Measurements from ENCODE around the gene CDHR5. TPM values are rescaled to one million over a fixed set of nuclear protein-coding genes. Genes with fewer than 3 reads are reported as not detected.
"Not testable (repeated sequence)": the region's sequence is repeated elsewhere in the genome, so short reads cannot be mapped to it uniquely, and the experiment has no call there.

Gene CDHR5
- total and polyA plus RNA-seq, 3 experiments from 2014 or later: not detected

GRCh38 chr11:653136-653535, 28.4 kb upstream of the CDHR5 start:
- H3K4me1 ChIP-seq (ENCODE audit: insufficient read depth, low read length); DNase-seq; H3K4me1 Mint-ChIP-seq; H3K9me3 Mint-ChIP-seq; H3K9me3 ChIP-seq (ENCODE audit: low read length); H3K4me3 Mint-ChIP-seq; CTCF ChIA-PET; H3K4me3 ChIP-seq (ENCODE audit: low read length); H3K27ac Mint-ChIP-seq; H3K27me3 Mint-ChIP-seq; H3K27ac ChIP-seq (ENCODE audit: low read depth, low read length); H3K36me3 ChIP-seq (ENCODE audit: insufficient read depth, low read length); H3K27me3 ChIP-seq (ENCODE audit: insufficient read depth, low read length, poor library complexity, severe bottlenecking): not testable (repeated sequence)
- peaks cover 0 to 47% (median 5%) of the 10 kb centered on the region in 3 donors for H3K36me3 Mint-ChIP-seq
- POLR2A ChIA-PET: interaction anchor here (0.7 kb wide), 1 partner anchor 278 kb away, joined by 11 read pairs; no protein-coding TSS in a partner anchor

- Mint-ChIP-seq H3K4me3 (peak overlapping the region in 1 of 7 donors; percentile 40), H3K9me3 (no peaks in the 10 kb centered on the region), H3K36me3 (peaks cover 0 to 45% (median 3%) of the 10 kb centered on the region in 3 donors), H3K4me1 (no peaks in the 10 kb centered on the region), H3K27ac (no peak overlapping the region), H3K27me3 (no peaks in the 10 kb centered on the region)
- DNase-seq: no peak
- H3K27me3 ChIP-seq (ENCODE audit: insufficient read depth, low read length, poor library complexity, severe bottlenecking): no peaks in the 10 kb centered on the region
- no peaks in the 10 kb centered on the region for H3K9me3 ChIP-seq (ENCODE audit: low read length)
- no peak overlapping the region for H3K27ac ChIP-seq (ENCODE audit: low read depth, low read length)
- no peak overlapping the region for H3K4me3 ChIP-seq (ENCODE audit: low read length)
- no peaks in the 10 kb centered on the region for H3K4me1 ChIP-seq (ENCODE audit: insufficient read depth, low read length)
- POLR2A ChIA-PET: no interaction called here
- CTCF ChIA-PET: no interaction called here
- no peaks in the 10 kb centered on the region for H3K36me3 ChIP-seq (ENCODE audit: insufficient read depth, low read length)
These were observed 25.7 kb upstream of the CDHR5 start for GRCh38 chr11:650482-650881.

- peaks cover 0 to 37% (median 3%) of the 10 kb centered on the region in 3 donors for H3K36me3 Mint-ChIP-seq
- H3K4me3 ChIP-seq (ENCODE audit: low read length); H3K4me1 ChIP-seq (ENCODE audit: insufficient read depth, low read length); H3K9me3 ChIP-seq (ENCODE audit: low read length); H3K4me1 Mint-ChIP-seq; H3K9me3 Mint-ChIP-seq; H3K27me3 Mint-ChIP-seq; H3K27ac ChIP-seq (ENCODE audit: low read depth, low read length); CTCF ChIA-PET; H3K27ac Mint-ChIP-seq; H3K27me3 ChIP-seq (ENCODE audit: insufficient read depth, low read length, poor library complexity, severe bottlenecking); H3K36me3 ChIP-seq (ENCODE audit: insufficient read depth, low read length); H3K4me3 Mint-ChIP-seq; DNase-seq: not testable (repeated sequence)
- POLR2A ChIA-PET: interaction anchor here (0.7 kb wide), 1 partner anchor 157 kb away, joined by 4 read pairs; the partner anchor contains the start of gene PIDD1
These were observed 23.0 kb upstream of the CDHR5 start for GRCh38 chr11:647672-648158.

GRCh38 chr11:646214-646613, 21.5 kb upstream of the CDHR5 start:
- Mint-ChIP-seq H3K27me3 (peaks cover 0 to 2% of the 10 kb centered on the region in 2 donors), H3K9me3 (no peaks in the 10 kb centered on the region), H3K27ac (peak overlapping the region in 1 of 8 donors; percentile 15), H3K4me1 (no peaks in the 10 kb centered on the region), H3K36me3 (peaks cover 0 to 28% (median 0%) of the 10 kb centered on the region in 3 donors), H3K4me3 (no peak overlapping the region)
- Histone ChIP-seq H3K4me1 (ENCODE audit: insufficient read depth, low read length) (no peaks in the 10 kb centered on the region), H3K27ac (ENCODE audit: low read depth, low read length) (no peak overlapping the region), H3K36me3 (ENCODE audit: insufficient read depth, low read length) (no peaks in the 10 kb centered on the region), H3K9me3 (ENCODE audit: low read length) (no peaks in the 10 kb centered on the region), H3K27me3 (ENCODE audit: insufficient read depth, low read length, poor library complexity, severe bottlenecking) (no peaks in the 10 kb centered on the region), H3K4me3 (ENCODE audit: low read length) (no peak overlapping the region)
- ChIA-PET POLR2A (no interaction called here), CTCF (no interaction called here)
- no peak for DNase-seq

GRCh38 chr11:645536-645935, 20.8 kb upstream of the CDHR5 start:
- DNase-seq: no peak
- H3K27ac ChIP-seq (ENCODE audit: low read depth, low read length): no peak overlapping the region
- H3K9me3 ChIP-seq (ENCODE audit: low read length): no peaks in the 10 kb centered on the region
- H3K36me3 Mint-ChIP-seq: peaks cover 0 to 24% (median 0%) of the 10 kb centered on the region in 3 donors
- H3K9me3 Mint-ChIP-seq: no peaks in the 10 kb centered on the region
- peak overlapping the region in 1 of 8 donors; percentile 91 for H3K27ac Mint-ChIP-seq
- H3K36me3 ChIP-seq (ENCODE audit: insufficient read depth, low read length): no peaks in the 10 kb centered on the region
- H3K4me1 Mint-ChIP-seq: peaks cover 0 to under 1% (median 0%) of the 10 kb centered on the region in 3 donors
- H3K27me3 ChIP-seq (ENCODE audit: insufficient read depth, low read length, poor library complexity, severe bottlenecking): no peaks in the 10 kb centered on the region
- H3K4me1 ChIP-seq (ENCODE audit: insufficient read depth, low read length): no peaks in the 10 kb centered on the region
- CTCF ChIA-PET: no interaction called here
- POLR2A ChIA-PET: no interaction called here
- peaks cover under 1 to 2% of the 10 kb centered on the region in 2 donors for H3K27me3 Mint-ChIP-seq
- no peak overlapping the region for H3K4me3 Mint-ChIP-seq
- H3K4me3 ChIP-seq (ENCODE audit: low read length): no peak overlapping the region

GRCh38 chr11:643849-644738, 19.3 kb upstream of the CDHR5 start:
- no peaks in the 10 kb centered on the region for H3K36me3 ChIP-seq (ENCODE audit: insufficient read depth, low read length)
- Mint-ChIP-seq H3K36me3 (peaks cover 0 to 19% (median 0%) of the 10 kb centered on the region in 3 donors), H3K27ac (peak overlapping the region in 1 of 8 donors; percentile 24), H3K27me3 (peaks cover 4% of the 10 kb centered on the region in 2 donors), H3K4me3 (no peak overlapping the region), H3K9me3 (no peaks in the 10 kb centered on the region), H3K4me1 (peaks cover 0 to 5% (median 2%) of the 10 kb centered on the region in 3 donors)
- DNase-seq: no peak
- H3K4me3 ChIP-seq (ENCODE audit: low read length): no peak overlapping the region
- H3K9me3 ChIP-seq (ENCODE audit: low read length): no peaks in the 10 kb centered on the region
- CTCF ChIA-PET: no interaction called here
- no peaks in the 10 kb centered on the region for H3K27me3 ChIP-seq (ENCODE audit: insufficient read depth, low read length, poor library complexity, severe bottlenecking)
- POLR2A ChIA-PET: no interaction called here
- no peak overlapping the region for H3K27ac ChIP-seq (ENCODE audit: low read depth, low read length)
- H3K4me1 ChIP-seq (ENCODE audit: insufficient read depth, low read length): no peaks in the 10 kb centered on the region

GRCh38 chr11:643366-643765, 18.6 kb upstream of the CDHR5 start:
- Histone ChIP-seq H3K9me3 (ENCODE audit: low read length) (no peaks in the 10 kb centered on the region), H3K4me3 (ENCODE audit: low read length) (no peak overlapping the region), H3K36me3 (ENCODE audit: insufficient read depth, low read length) (no peaks in the 10 kb centered on the region), H3K27ac (ENCODE audit: low read depth, low read length) (no peak overlapping the region), H3K27me3 (ENCODE audit: insufficient read depth, low read length, poor library complexity, severe bottlenecking) (peaks cover 5% of the 10 kb centered on the region), H3K4me1 (ENCODE audit: insufficient read depth, low read length) (no peaks in the 10 kb centered on the region)
- ChIA-PET POLR2A (no interaction called here), CTCF (no interaction called here)
- Mint-ChIP-seq H3K36me3 (peaks cover 0 to 16% (median 0%) of the 10 kb centered on the region in 3 donors), H3K9me3 (no peaks in the 10 kb centered on the region), H3K4me3 (no peak overlapping the region), H3K27me3 (peaks cover 9 to 11% of the 10 kb centered on the region in 2 donors), H3K27ac (peak overlapping the region in 1 of 8 donors; percentile 10), H3K4me1 (peaks cover 0 to 12% (median 2%) of the 10 kb centered on the region in 3 donors)
- no peak for DNase-seq

GRCh38 chr11:641806-642370, 17.1 kb upstream of the CDHR5 start:
- POLR2A ChIA-PET: no interaction called here
- peaks cover 16 to 18% of the 10 kb centered on the region in 2 donors for H3K27me3 Mint-ChIP-seq

More at GRCh38 chr11:641806-642370, 17.1 kb upstream of the CDHR5 start:
- peaks cover 4 to 19% (median 5%) of the 10 kb centered on the region in 3 donors for H3K4me1 Mint-ChIP-seq
- H3K4me1 ChIP-seq (ENCODE audit: insufficient read depth, low read length): no peaks in the 10 kb centered on the region
- H3K36me3 Mint-ChIP-seq: peaks cover 0 to 12% (median 0%) of the 10 kb centered on the region in 3 donors
- no peaks in the 10 kb centered on the region for H3K36me3 ChIP-seq (ENCODE audit: insufficient read depth, low read length)
- CTCF ChIA-PET: no interaction called here
- no peaks in the 10 kb centered on the region for H3K9me3 ChIP-seq (ENCODE audit: low read length)
- peak overlapping the region in 1 of 7 donors; percentile 27 for H3K4me3 Mint-ChIP-seq
- peaks cover 15% of the 10 kb centered on the region for H3K27me3 ChIP-seq (ENCODE audit: insufficient read depth, low read length, poor library complexity, severe bottlenecking)
- no peak for DNase-seq
- H3K9me3 Mint-ChIP-seq: no peaks in the 10 kb centered on the region
- no peak overlapping the region for H3K27ac Mint-ChIP-seq
- H3K4me3 ChIP-seq (ENCODE audit: low read length): no peak overlapping the region
- H3K27ac ChIP-seq (ENCODE audit: low read depth, low read length): no peak overlapping the region
